ENCODE measurements around the gene CRTC2.

CRTC2 gene

DNA sequence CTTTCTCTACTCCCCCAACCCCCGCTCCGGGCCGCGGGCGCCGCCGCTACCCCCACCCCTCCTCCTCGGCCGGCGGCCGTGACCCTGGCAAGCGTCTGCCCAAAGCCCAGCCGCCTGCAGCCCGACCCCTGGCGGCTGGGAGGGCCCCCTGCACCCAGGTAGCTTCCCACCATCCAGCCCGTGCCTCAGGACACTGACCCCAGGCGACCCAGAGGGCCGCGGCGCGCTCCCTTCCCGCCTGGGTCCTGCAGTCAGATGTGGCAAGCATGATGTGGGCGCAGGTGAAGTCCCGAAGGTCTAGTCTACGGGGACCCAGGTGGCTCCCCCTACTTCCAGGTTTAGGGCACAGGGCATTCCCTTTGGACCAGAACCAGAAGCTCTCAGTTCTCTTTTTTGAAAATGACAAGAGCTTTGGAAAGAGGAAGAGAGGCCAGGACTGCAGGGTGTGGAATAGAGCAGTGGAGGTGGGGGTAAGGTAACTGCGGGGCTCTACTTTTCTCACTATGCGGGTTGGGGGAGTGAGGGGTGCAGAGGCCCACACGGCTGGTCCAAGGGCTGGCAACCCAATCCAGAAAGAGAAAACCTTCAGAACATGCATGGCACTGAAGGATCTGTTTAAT lies 11.7 kb downstream of the CRTC2 start, which contains the start of gene DENND4B:
Gene DENND4B, minus strand, starts transcription at position 97 of the 620 bp plus-strand sequence. CDS start 2,344 bp downstream, outside the sequence.
- peak; percentile 61 to 62 for DNase-seq (ENCODE audit: low read depth in 2 of 2)

DNA sequence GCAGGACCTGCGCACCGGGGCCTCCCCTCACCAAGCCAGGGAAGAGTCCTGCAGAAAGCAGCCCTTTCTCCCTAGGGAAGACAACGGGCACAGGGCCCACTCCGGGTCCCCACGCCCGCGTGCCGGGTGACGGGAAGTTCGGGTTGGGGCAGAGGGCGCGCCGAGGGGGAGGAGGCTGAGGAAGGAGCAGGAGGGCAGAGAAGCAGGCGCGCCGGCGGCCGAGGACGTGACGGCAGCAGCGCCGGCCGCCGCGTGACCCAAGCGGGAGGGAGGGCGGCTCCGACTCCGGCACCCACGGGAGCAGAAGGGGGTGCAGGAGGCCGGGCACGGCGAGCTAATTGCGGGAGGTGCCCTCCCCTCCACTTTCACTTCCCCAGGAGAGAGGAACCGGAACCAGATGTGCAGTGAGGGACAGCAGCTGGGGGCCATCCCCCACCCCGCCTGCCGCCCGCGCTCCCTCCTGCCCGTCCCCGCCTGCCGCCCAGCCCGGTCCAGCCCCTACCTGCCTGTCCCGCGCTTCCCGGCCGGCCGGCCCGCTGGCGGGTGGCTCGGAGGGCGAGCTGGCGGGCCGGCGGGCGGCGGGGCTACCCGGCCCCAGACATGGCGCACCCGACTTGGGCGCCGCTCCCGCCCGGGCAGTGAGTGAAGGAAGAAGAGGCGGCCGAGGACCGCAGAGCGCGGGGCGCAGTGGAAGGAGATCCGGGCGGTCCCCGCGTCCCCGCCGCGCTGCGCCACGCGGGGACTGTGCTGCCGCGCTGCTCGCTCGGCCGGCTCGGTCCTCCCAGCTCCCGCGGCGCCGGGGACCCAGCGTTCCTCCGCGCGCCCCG lies 12.4 kb downstream of the CRTC2 start:
- DNase-seq (ENCODE audit: low read depth in 2 of 2): peak in 1 of 2 donors; percentile 58

DNA sequence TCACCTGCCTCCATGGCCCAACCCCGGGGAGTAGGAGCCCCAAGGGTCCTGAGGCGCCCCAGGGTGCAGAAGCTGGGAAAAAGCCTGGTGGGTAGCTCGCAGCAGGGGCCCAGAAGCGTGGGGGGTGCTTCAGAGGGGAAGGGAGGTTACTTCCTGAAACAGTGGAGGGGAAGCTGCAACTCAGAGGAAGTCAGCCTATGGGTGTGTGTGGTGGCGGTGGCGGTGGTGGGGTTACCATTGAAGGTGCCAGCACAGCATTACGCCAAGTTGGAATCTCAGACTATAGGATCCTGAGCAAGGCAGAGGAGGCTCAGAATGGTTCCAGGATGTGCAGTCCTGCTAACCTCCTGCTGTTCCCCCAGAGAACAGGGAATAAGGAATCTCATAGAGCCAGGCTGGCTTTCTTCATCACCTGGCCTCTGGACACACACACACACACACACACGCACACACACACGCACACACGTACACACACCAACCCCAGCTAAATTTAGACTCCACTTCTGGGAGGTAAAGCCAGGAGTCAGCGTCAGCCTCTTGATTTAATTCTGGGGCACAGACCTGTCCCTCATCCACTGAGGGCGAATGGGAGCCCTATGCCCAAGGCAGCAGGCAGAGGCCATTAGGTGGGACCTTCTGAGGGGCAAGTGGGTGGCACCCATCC lies 13.1 kb downstream of the CRTC2 start:
- peak in 1 of 2 donors; percentile 56 for DNase-seq (ENCODE audit: low read depth in 2 of 2)

DNA sequence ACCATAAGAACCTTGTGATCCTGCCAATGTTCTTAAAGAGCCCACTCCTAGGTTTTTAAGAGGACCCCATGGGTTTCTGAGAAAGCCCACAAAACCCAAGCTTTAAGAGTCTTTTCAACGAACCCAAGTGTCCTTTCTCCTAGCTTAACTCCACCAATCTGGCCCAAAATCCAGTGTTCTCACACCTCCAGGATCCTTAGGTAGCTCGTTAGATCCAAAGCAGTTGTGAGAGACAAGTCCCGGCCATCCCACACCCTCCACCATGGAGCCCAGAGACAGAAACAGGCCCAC lies 13.6 kb downstream of the CRTC2 start:
- no peak for DNase-seq (ENCODE audit: low read depth in 2 of 2)

DNA sequence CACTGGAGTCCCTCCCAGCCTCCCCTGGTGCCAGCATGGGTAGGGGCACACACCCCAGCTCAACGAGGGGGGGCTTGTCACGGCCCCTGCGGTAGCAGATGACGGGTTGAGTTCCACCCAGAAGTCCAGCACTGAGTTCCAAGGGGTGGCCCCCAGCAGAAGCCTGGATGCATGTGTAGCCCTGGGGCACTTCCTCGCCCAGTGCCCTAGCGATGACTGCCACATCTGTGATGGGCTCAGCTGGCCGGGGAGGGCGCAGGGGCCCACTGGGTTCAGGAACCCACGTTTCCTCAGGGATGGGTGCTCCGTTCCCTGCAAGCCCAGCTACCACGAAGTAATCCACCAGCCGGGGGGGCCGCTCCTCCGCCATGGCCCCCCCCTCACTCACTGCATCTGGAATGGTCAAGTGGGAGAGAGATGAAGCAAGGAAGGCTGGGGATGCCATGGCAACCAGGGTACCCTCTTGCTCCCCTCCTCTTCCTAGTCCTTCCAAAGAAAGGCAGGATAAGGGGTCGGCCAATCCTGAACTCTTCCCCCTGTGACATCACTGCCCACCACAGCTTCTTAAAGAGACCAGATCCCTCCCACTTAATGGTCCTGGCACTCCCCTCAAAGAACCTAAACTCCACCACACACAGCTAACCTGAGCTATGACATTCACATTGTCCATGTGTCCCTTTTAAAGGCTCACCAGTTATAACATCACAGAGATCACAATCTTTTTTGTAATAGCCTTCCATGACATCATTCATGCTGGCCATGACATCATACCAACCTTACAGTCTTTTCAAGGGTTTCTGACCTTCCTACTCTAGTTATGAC lies 14.2 kb downstream of the CRTC2 start:
- no peak for DNase-seq (ENCODE audit: low read depth in 2 of 2)

DNA sequence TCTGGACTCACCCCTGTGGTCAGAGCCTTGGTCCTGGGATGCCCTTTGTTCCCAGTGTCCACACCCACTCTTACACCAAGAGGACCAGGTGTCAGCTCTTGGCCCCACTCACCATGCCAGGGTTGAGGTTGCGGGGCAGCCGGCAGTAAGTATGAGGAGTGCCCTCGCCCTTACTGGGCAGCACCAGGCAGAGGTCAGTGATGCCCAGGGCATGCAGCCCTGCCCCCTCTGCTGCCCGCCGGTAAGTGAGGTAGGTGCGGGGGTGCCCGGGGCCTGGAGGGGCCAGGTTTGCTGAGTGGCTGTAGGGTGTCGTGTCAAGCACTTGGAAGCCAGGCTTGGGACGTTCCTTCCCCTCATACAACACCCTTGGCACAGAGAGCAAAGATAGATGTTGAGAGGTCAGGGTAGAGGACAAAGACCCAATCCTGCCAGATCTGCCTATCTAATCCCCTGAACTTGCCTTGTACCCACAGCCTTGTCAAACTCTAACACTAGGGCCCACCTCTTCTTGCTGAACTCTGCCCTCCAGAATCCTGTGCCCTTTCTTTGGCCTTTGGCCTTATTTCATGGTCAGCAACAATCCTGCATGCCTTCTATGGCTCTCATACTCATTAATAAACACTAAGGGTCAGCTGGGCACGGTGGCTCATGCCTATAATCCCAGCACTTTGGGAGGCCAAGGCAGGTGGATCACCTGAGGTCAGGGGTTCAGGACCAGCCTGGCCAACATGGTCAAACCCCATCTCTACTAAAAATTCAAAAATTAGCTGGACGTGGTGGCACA lies 15.5 kb downstream of the CRTC2 start:
- no peak for DNase-seq (ENCODE audit: low read depth in 2 of 2)

DNA sequence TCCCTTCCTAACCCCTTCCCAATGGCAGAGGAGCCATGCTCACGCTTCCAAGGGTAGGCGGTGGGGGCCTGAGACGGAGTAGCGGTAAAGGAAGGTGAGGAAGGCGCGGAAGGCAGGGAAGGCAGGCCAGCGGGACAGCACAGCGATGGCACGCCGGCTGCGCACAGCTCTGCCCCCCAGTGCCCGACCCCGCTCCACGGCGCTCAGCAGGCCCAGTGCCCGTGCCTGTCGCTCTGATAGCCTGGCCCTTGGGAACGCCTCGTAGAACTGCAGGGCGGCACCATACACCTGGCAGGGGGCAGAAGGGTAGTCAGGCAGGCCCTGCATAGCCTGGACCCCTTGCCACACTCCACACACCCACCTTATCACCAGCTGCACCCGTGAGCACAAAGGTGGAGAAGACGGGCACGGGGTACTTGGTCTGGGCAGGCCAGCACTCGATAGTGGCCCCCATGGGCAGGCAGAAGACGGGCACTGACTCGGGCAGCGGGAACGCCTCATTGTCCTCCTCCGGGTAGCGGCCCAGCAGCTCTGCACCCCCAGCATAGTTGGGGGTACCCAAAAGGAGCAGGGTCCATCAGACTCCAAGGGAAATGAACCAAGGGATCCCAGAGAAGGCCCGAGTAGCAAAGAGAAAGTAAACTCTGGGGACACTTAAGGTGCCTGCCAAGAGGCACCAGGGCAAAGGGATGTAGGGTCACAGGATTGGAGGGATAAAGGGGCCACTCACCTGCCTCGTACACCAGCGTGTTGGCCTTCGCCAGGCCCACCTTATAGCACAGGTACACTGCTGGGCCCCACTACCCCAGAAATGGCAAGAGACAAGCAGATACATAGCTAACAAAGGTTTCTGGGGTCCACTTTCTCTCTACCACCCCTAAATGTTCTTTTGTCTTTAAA lies 16.3 kb downstream of the CRTC2 start:
- DNase-seq (ENCODE audit: low read depth in 2 of 2): no peak

DNA sequence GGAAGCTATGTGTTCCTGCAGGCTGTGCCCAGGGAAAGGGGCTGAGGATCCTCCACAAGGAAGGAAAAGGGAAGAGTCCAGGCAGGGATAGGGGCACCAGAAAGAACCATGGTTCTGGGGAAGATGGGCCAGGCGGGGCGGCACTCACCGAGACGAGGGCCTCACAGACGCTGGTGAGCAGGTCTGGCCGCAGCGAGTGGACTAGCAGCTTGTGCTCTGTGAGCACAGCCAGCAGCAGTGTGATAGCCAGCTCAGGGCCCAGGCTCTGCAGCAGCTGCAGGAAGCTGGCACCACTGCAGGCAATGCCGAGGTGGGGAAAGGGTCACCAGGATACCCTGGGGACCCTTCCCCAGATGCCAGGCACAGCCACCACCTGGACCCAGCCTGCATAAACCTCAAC lies 17.7 kb downstream of the CRTC2 start:
- no peak for DNase-seq (ENCODE audit: low read depth in 2 of 2)

DNA sequence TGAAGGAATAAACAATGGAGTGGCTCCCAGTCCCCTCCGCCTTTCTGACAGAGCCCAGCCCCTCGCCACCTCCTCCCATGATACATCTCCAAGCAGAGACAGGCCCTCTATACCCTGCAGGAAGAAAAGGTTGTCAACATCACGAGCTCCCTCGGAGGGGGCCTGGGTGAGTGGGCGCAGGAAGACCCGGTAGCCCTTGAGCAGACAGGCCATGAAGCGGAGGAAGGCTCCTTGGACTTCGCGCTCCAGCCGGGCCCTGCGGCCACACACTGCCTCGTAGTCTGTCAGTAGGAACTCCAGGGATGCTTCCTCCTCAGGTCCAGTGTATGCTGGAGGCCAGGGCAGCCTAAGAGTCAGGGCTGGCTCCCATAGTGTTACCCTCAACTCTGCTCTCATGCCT lies 18.9 kb downstream of the CRTC2 start:
- DNase-seq (ENCODE audit: low read depth in 2 of 2): no peak

DNA sequence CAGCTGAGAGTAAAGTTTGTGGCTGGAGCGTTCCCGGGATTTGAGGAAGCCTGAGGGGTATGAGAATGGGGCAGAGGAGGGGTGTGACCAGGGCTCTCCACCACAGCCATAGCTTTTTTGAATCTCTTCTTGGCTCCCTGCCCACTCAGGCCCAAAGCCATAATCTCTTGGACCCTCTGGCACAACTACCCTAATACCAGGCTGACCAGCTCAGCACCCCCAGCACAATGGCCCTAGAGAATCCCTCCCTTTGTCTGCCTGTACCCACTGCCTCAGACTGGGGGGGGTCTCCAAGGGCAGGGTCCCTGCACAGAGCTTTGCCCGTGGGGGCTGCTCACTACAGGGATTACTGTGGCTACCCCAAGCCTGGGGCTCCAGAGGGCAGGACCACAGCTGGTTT lies 19.4 kb downstream of the CRTC2 start:
- DNase-seq (ENCODE audit: low read depth in 2 of 2): no peak

DNA sequence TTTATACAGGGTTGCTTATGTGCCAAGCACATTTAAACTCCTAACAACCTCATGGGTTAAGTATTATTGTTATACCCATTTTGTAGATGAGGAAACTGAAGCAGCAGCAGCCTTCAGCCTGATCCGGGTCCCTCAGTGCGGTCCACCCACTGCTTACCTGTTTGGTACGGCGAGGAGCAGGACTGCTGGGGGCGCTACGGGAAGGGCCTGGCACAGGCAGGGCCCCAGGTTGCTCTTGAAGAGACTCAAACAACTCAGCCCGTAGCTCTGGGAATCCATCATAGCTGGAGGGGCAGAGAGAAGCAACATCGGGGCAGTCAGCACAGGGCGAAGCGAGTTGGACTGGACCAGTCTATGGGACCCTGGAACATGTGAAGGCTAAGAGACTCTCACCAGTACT lies 21.1 kb downstream of the CRTC2 start:
- no peak for DNase-seq (ENCODE audit: low read depth in 2 of 2)

DNA sequence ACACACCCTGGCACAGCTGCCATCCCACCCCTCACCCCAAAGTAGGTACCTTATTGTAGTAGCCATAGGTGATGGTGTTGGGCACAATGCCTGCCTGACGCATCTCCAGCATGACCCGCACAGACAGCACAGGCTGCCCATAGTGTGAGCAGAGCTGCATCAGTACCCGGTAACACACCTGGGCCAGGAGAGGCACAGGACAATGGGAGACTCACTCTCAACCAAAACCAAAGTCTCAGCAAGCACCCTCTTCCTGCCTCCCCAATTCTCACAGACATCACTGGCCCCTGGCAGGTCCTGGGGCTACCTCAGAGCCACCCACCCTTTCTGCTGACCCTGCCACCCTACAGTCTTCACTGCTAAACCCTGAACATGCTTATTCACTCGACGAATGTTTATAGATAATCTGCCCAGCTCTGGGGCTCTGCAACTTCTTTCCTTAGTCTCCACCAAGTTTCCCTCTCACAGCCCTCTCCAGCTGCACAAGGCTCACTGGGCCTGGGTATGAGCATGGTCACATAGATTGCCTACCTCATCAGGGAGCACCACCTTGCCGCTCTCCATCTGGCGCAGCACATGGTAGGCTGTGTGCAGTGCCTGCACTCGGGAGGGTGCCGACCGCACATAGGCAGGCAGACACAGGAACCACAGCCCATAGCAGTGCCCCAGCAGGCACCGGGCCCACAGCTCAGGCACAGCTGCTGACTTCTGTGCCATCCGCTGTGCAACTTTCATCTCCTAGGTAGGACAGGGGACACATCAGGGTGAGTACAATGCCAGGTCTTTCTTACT lies 22.2 kb downstream of the CRTC2 start:
- DNase-seq (ENCODE audit: low read depth in 2 of 2): no peak

DNA sequence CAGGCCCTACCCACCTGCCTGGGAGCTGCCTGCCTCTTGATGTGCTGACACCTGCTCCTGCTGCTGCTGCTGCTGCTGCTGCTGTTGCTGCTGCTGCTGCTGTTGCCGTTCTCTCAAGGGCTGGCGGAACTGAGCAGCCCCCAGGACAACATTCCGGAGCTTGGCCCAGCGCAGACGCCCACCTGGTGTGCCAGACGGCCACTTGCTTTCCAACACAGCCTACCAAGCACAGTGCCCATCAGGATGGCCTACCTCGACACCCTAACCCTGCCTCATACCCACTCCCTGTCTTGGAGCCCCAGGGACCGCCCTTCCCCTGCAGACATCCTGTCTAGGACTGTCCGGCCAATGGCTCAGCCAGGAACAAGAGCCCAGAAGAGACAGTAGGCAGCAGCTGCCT lies 23.7 kb downstream of the CRTC2 start:
- no peak for DNase-seq (ENCODE audit: low read depth in 2 of 2)

DNA sequence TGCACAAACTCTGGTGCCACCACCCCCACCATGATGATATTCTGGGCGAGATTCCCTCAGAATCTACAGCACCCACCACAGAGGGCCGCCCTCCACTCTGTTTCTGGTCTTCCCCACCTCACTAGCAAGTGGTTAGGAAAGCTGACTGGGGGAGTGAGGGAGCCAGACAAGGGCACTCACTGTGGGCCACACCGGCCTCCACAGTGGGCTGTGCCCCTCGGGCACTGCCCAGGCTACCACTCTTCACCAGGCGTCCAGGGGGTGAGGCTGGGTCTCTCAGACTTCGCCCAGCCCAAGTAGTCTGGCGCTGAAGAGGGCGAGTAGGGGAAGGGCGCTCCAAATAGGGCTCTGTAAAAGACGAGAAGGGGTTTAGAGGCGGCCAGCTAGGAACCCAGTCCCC lies 24.5 kb downstream of the CRTC2 start:
- DNase-seq (ENCODE audit: low read depth in 2 of 2): no peak

DNA sequence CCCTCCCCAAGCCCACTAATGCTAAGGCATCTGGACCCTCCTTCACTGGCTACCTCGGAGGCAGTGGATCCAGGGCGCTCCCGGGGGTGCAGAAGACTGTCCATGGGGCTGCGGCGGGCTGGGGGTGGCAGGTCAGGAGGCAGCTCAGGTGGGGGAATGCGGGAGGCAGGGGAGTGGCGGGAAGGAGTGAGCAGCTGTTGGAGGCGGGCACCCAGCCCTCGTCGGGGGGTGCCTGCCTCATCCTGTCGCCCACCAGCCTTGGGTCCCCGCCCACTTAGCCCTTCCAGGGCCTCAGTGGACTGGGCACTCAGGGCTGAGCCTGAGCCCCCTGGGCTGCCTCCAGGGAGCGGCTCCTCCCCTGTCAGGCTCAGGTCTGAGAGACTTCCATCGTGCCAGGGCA lies 25.0 kb downstream of the CRTC2 start:
- no peak for DNase-seq (ENCODE audit: low read depth in 2 of 2)

DNA sequence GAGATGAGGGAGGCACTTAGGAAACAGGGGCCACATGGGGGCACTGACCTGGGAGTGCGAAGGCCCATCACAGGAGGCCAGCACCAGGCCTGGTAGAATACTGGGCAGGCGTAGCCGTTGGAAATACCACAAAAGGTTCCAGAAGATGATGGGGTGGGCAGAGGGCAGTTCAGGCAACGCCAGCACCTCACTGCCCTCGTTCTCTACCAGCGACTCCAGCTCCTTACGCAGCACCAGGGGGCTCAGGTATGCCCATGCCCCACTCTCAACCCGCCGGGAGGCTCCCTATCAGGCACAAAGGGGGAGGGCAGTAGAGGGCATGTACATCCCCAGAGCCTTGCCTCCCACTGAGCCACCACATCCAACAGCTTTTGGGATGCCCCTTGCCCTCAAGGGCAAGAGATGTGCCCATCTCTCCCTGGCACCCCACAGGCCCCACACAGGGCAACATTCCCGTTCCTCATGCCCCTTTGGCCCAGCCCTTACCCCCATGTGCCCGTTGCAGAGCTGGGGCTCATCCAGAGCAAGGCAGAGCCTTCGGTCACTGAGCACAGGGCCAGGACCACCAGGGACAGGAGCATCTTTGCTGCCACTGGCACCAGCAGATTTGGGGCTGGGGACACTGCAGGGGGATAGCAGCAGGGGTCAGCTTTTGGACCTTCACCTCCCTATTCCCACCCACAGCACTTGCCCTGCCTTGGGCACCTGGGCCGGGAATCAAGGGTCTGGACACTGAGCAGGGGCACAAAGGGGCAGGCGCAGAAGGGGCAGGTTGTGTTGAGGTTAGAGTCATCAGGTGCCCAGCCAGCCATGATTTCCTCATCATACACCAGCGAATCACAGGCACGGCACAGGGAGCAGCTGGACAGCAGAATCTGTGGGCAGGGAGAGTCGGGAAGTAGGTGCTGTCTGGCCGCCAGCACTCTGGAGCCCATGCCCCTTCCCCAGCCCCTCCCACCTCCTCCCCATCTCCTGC lies 26.0 kb downstream of the CRTC2 start:
- DNase-seq (ENCODE audit: low read depth in 2 of 2): no peak

DNA sequence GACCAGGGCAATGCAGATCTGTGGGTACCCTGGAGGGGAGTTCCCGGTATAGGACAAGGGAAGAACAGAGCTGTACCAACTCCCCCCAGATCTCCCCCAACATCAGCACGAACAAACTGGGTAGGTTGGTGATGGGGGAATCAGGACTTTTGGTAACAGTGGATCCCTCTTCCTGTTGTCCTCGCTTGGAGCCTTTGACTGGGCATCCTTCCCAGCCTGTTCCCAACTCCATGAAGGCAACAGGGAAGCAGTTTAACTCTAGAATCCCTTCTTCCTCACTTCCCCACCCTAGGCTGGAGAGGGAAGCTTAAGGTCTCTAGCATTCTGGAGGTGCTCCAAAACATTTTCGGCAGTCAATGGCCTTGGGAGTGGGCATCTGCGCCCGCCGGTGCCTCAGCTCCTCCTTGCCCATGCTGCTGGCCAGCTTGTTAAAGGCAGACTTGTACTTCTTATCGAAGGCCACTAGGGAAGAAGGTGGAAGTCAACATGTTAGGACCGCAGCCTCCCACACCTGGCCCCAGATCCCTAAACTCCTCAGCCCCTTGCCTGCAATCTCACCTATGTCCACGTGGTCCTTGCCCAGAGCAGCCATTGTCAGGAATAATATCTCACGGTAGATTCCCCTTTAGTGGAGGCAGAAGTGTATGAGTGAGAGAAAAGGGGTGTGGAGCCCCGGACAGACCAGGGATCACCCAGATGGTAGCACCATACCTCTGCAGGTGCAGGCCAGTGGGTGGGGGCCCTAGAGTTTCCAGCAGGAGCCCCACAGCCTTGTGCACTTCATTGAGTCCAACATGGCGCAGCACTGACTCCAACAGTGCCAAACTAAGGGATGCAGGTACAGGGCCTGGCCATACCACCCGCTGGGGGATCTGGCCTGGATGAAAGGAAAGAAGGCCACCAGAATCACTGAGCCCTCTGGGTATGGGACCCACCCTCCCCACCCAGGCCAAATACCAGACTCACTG lies 28.1 kb downstream of the CRTC2 start:
- DNase-seq (ENCODE audit: low read depth in 2 of 2): no peak
